K562 (cell line): Measurements from ENCODE around the gene SND1. TPM values are rescaled to one million over a fixed set of nuclear protein-coding genes. Genes with fewer than 3 reads are reported as not detected.

ENCODE experiments used
- ATAC-seq: fragments of 200-7000 bp; cut with Tn5 transposase; 3 replicates; pipeline ENCODE4 v1.9.1; 2020; ENCODE audit warnings: moderate library complexity
- BruUV-seq: library from RNA; stranded (reverse); fragments of 400-500 nt; replicated peaks from 2 replicates; lab custom pipeline; 2021; lab: Mats Ljungman, UMichigan
- CTCF ChIA-PET: fragments of 300-600 bp; formaldehyde crosslinking; extraction: SDS; loops from one replicate; lab custom pipeline; 2021; ENCODE audit warnings: low intra/inter-chr PET ratio; lab: Yijun Ruan, JAX
- POLR2A ChIA-PET: fragments of 300-600, 350-650 bp; sonication (Branson Sonifier 250); formaldehyde crosslinking; extraction: SDS; loops from one replicate; lab custom pipeline; 2021; ENCODE audit warnings: antibody characterized with exemption, inconsistent platforms; lab: Yijun Ruan, JAX
- DNase-seq, 4 experiments: peaks; one replicate each; pipeline versions ENCODE4 v3.0.0 to v3.0.0-alpha.2; 2011 to 2018; ENCODE audit warnings: low spot score in 3 of 4, mixed read lengths in 3 of 4; ENCODE audit errors: extremely low read depth in 1 of 4
- FAIRE-seq: peaks from 2 replicates; lab custom pipeline; 2011; peaks lifted over from hg19 to GRCh38; lab: Jason Lieb, UNC
- H2AFZ ChIP-seq: 2 replicates; pipeline ENCODE4 v1.6.0; 2011; ENCODE audit warnings: low read depth, low read length, control low read depth, inconsistent platforms
- H3K27ac ChIP-seq: fragments of 200-600 bp; 3 replicates; pipeline ENCODE4 v1.8.0; 2011; ENCODE audit warnings: low read depth, mild to moderate bottlenecking, control low read depth, inconsistent platforms, low read length, moderate library complexity, mixed read lengths; ENCODE audit errors: extremely low read depth
- H3K27me3 ChIP-seq, 2 experiments: fragments of 300-600 bp in 1 of 2; 2 replicates in 1 of 2; 3 replicates in 1 of 2; pipeline versions ENCODE4 v1.6.0 to v1.8.0; 2011; ENCODE audit warnings: inconsistent platforms in 2 of 2, low read length in 2 of 2, mild to moderate bottlenecking in 1 of 2, mixed read lengths in 1 of 2, moderate library complexity in 1 of 2; ENCODE audit not compliant: control insufficient read depth in 2 of 2, insufficient read depth in 2 of 2
- H3K36me3 ChIP-seq: fragments of 300-600 bp; 3 replicates; pipeline ENCODE4 v1.8.0; 2011; ENCODE audit warnings: mild to moderate bottlenecking, low read length, inconsistent platforms; ENCODE audit not compliant: control insufficient read depth, insufficient read depth
- H3K4me1 ChIP-seq, 2 experiments: fragments of 200-600 bp in 1 of 2; replicated peaks in 1 of 2; 2 replicates in 1 of 2; 3 replicates in 1 of 2; pipeline versions ENCODE4 v1.5.1 to v1.8.0; 2011; ENCODE audit warnings: inconsistent platforms in 2 of 2, low read length in 2 of 2, mild to moderate bottlenecking in 1 of 2, mixed read lengths in 1 of 2, moderate library complexity in 1 of 2; ENCODE audit not compliant: control insufficient read depth in 2 of 2, insufficient read depth in 2 of 2
- H3K4me2 ChIP-seq: 2 replicates; pipeline ENCODE4 v1.6.1; 2011; ENCODE audit warnings: low read length, control low read depth, inconsistent platforms, mixed read lengths; ENCODE audit not compliant: insufficient read depth
- H3K4me3 ChIP-seq: fragments of 200-600 bp; sonication (generic), shearing (Covaris generic); 2 replicates; pipeline ENCODE4 v1.5.1; 2016; ENCODE audit warnings: control low read depth, inconsistent platforms
- H3K79me2 ChIP-seq: fragments of 200-600 bp; 3 replicates; pipeline ENCODE4 v1.8.0; 2011; ENCODE audit warnings: low read length, inconsistent platforms; ENCODE audit not compliant: control insufficient read depth, insufficient read depth
- H3K9ac ChIP-seq, 2 experiments: 2 replicates each; pipeline versions ENCODE4 v1.6.0 to v1.6.1; 2011; ENCODE audit warnings: low read depth in 2 of 2, low read length in 2 of 2, control low read depth in 1 of 2, inconsistent platforms in 1 of 2, mild to moderate bottlenecking in 1 of 2, mixed read lengths in 1 of 2; ENCODE audit not compliant: insufficient read depth in 1 of 2
- H3K9me1 ChIP-seq: one replicate; pipeline ENCODE4 v1.6.0; 2011; ENCODE audit warnings: inconsistent platforms, mild to moderate bottlenecking, low read length, moderate library complexity; ENCODE audit not compliant: control insufficient read depth, insufficient read depth
- H3K9me3 ChIP-seq: replicated peaks from 2 replicates; pipeline ENCODE4 v1.5.1; 2011; ENCODE audit warnings: low read depth, low read length, inconsistent platforms; ENCODE audit not compliant: control insufficient read depth, insufficient read depth
- H4K20me1 ChIP-seq: replicated peaks from 2 replicates; pipeline ENCODE4 v1.6.1; 2011; ENCODE audit warnings: low read length, inconsistent platforms, mixed read lengths; ENCODE audit not compliant: control insufficient read depth, insufficient read depth
- ATF7 ChIP-seq: fragments of 450-650 bp; IDR thresholded peaks from 2 replicates; pipeline ENCODE4 v1.7.1; 2014; ENCODE audit warnings: mild to moderate bottlenecking, moderate library complexity
- ETV6 ChIP-seq, 3 experiments: fragments of 150-350 bp in 1 of 3; sonication (generic) in 1 of 3; formaldehyde crosslinking in 1 of 3; IDR thresholded peaks; 2 replicates each; pipeline versions ENCODE4 v1.6.1 to v1.8.0; 2014 to 2022; ENCODE audit warnings: borderline replicate concordance in 2 of 3, low read depth in 2 of 3, antibody characterized with exemption in 1 of 3, low read length in 1 of 3, mild to moderate bottlenecking in 1 of 3, missing genetic modification reagents in 1 of 3
- KDM1A ChIP-seq, 2 experiments: fragments of 450-650 bp; IDR thresholded peaks; 2 replicates each; pipeline ENCODE4 v1.6.1; 2016; ENCODE audit warnings: mild to moderate bottlenecking in 2 of 2
- MYBL2 ChIP-seq, 2 experiments: fragments of 450-650 bp in 1 of 2; sonication (generic) in 1 of 2; formaldehyde crosslinking in 1 of 2; IDR thresholded peaks; 2 replicates each; pipeline versions ENCODE4 v1.6.1 to v1.8.1; 2017 to 2022; ENCODE audit warnings: borderline replicate concordance in 1 of 2, inconsistent platforms in 1 of 2, low read depth in 1 of 2, mild to moderate bottlenecking in 1 of 2, missing genetic modification reagents in 1 of 2, moderate library complexity in 1 of 2
- SIX5 ChIP-seq, 2 experiments: IDR thresholded peaks; 2 replicates each; pipeline ENCODE4 v1.6.1; 2011; ENCODE audit warnings: low read length in 2 of 2, borderline replicate concordance in 1 of 2, low read depth in 1 of 2, mild to moderate bottlenecking in 1 of 2, moderate library complexity in 1 of 2; ENCODE audit not compliant: insufficient read depth in 1 of 2
- TCF7 ChIP-seq: sonication (generic); IDR thresholded peaks from 2 replicates; pipeline ENCODE4 v1.6.1; 2016; ENCODE audit warnings: antibody characterized with exemption, borderline replicate concordance
- THAP12 ChIP-seq: fragments of 250-450 bp; sonication (Bioruptor Pico); IDR thresholded peaks from 2 replicates; pipeline ENCODE4 v1.9.0; 2021; ENCODE audit warnings: mild to moderate bottlenecking, inconsistent platforms
- ZBTB49 ChIP-seq: sonication (generic); formaldehyde crosslinking; IDR thresholded peaks from 2 replicates; pipeline ENCODE4 v1.8.0; 2022; ENCODE audit warnings: missing genetic modification reagents, mild to moderate bottlenecking, borderline replicate concordance
- ZFP36 ChIP-seq: fragments of 150-350 bp; IDR thresholded peaks from 2 replicates; pipeline ENCODE4 v1.6.1; 2018; ENCODE audit warnings: low read length, low read depth; ENCODE audit not compliant: partially characterized antibody
- ZFP91 ChIP-seq: sonication (generic); formaldehyde crosslinking; IDR thresholded peaks from 2 replicates; pipeline ENCODE4 v1.8.0; 2022; ENCODE audit warnings: mild to moderate bottlenecking, missing genetic modification reagents
- ZNF253 ChIP-seq: fragments of 250-450 bp; sonication (Bioruptor Pico); conservative IDR thresholded peaks from 2 replicates; pipeline ENCODE4 v1.6.1; 2021; ENCODE audit warnings: mild to moderate bottlenecking
- ZNF3 ChIP-seq: fragments of 250-450 bp; sonication (Bioruptor Pico); IDR thresholded peaks from 2 replicates; pipeline ENCODE4 v1.5.0; 2021; ENCODE audit warnings: mild to moderate bottlenecking, moderate library complexity
- WGBS: fragments of 100-300 bp; shearing (Covaris generic); methylation state at CpG from one replicate; pipeline ENCODE4 v1.1.6; 2016; ENCODE audit warnings: low coverage, mixed read lengths; ENCODE audit not compliant: insufficient coverage; ENCODE audit errors: missing lambda C conversion rate; 5-methylcytosine and 5-hydroxymethylcytosine counted together
- in situ Hi-C: fragments of 300-500 bp; cut with MboI; formaldehyde crosslinking; loops from 4 replicates; pipeline ENCODE4 v1.15.0; 2018; ENCODE audit warnings: inconsistent platforms, mixed read lengths
- intact Hi-C: fragments of 100-400 bp; cut with micrococcal nuclease; formaldehyde crosslinking; loops from 2 replicates; pipeline ENCODE4 v1.14.2; 2022
- polyA plus RNA-seq, 8 experiments: library from polyadenylated mRNA; depleted of rRNA in 4 of 8; stranded (reverse) in 5 of 8; unstranded in 3 of 8; fragments of >200 nt; fragmentation: Nextera tagmentation in 2 of 8; fragmentation: Illumina TruSeq in 1 of 8; extraction: Ambion mirVana in 2 of 8; extraction: Trizol in 1 of 8; gene quantifications; 2 replicates each; pipeline versions ENCODE4 v1.2.1 to v1.2.3, GENCODE V29; 2011 to 2014; ENCODE audit warnings: inconsistent platforms in 1 of 8, missing spikeins in 1 of 8
- total RNA-seq, 7 experiments: library from RNA; depleted of rRNA in 6 of 7; stranded (reverse); fragments of >200 nt in 6 of 7; fragmentation: Illumina TruSeq in 2 of 7; extraction: Trizol in 2 of 7; gene quantifications; 2 replicates each; pipeline versions ENCODE4 v1.2.1 to v1.2.3, GENCODE V29; 2011 to 2021; ENCODE audit warnings: low replicate concordance in 1 of 7

The SND1 gene
- total and polyA plus RNA-seq, 9 of the 15 experiments (the other 6 are each of a cell fraction or from before 2014, with no cell fraction given), result 46.5 to 307 (median 191) TPM

GRCh38 chr7:127845522-127846214 is 193.7 kb downstream of the SND1 start:
- Histone ChIP-seq H3K27ac (no peak overlapping the region), H3K9ac (no peak overlapping the region), H3K4me2 (no peak overlapping the region), H3K9me3 (no peaks in the 10 kb centered on the region), H3K36me3 (peaks cover 86% of the 10 kb centered on the region), H3K4me3 (no peak overlapping the region), H3K4me1 (peaks cover 6 to 13% of the 10 kb centered on the region in 2 experiments; a peak in 4 of 5 replicates), H4K20me1 (peaks cover 4% of the 10 kb centered on the region; the same call in 1 of the 2 replicates), H2AFZ (no peak overlapping the region), H3K79me2 (peaks cover 17% of the 10 kb centered on the region; the same call in 2 of the 3 replicates), H3K27me3 (no peaks in the 10 kb centered on the region), H3K9me1 (no peaks in the 10 kb centered on the region)
- CTCF ChIA-PET, result no interaction called here
- ATAC-seq, result no peak
- FAIRE-seq, result no peak
- in situ Hi-C loops, result no loop called here
- no peak for DNase-seq
- WGBS, result 86% methylated on average over 1 of the region's 1 CpG
- no peak for TF ChIP-seq KDM1A (IDR thresholded peaks at IDR 0.05)
- TF ChIP-seq SIX5 (IDR thresholded peaks at IDR 0.05; ENCODE audit: borderline replicate concordance in 1 of 2, insufficient read depth in 1 of 2, low read depth in 1 of 2, low read length in 2 of 2), result no peak
- no peak for TF ChIP-seq ZNF3 (CRISPR knock-in tag)
- TF ChIP-seq ZBTB49 (CRISPR knock-in tag), result no peak
- no peak for TF ChIP-seq ETV6 (IDR thresholded peaks at IDR 0.05; ENCODE audit: borderline replicate concordance in 1 of 2, low read depth in 2 of 2, low read length in 1 of 2)
- TF ChIP-seq ETV6 (CRISPR knock-in tag; IDR thresholded peaks at IDR 0.05; ENCODE audit: borderline replicate concordance), result no peak
- TF ChIP-seq ZNF253 (CRISPR knock-in tag), result no peak
- no peak for TF ChIP-seq ATF7
- no peak for TF ChIP-seq THAP12 (CRISPR knock-in tag)
- no peak for TF ChIP-seq ZFP91
- no peak for TF ChIP-seq ZFP36
- no peak for TF ChIP-seq MYBL2 (IDR thresholded peaks at IDR 0.05; ENCODE audit: low read depth)
- TF ChIP-seq MYBL2 (CRISPR knock-in tag; IDR thresholded peaks at IDR 0.05; ENCODE audit: borderline replicate concordance), result no peak
- no peak for TF ChIP-seq TCF7
- no TSS peak for BruUV-seq
- intact Hi-C loops, result loop anchor here (2.0 kb wide), 1 partner anchor 47 kb away; no protein-coding TSS in a partner anchor
- POLR2A ChIA-PET, result no interaction called here
